ENCODE data around the gene THTPA. TPM values are rescaled to one million over a fixed set of nuclear protein-coding genes. Genes with fewer than 3 reads are reported as not detected.
A peak's percentile ranks its signal among the peaks of the same experiment; 100 is the strongest.
"Not testable (repeated sequence)": the region's sequence is repeated elsewhere in the genome, so short reads cannot be mapped to it uniquely, and the experiment has no call there.

The THTPA gene
- total RNA-seq, 1 experiment from 2014 or later, result 12.3 TPM

GRCh38 chr14:23577004-23577681 is 21.1 kb downstream of the THTPA start:
- no peaks in the 10 kb centered on the region for H3K36me3 ChIP-seq
- peaks cover 11% of the 10 kb centered on the region; the same call in 1 of the 2 replicates for H3K27me3 ChIP-seq
- DNase-seq, result no peak
- no peaks in the 10 kb centered on the region for H3K4me1 ChIP-seq
- no peaks in the 10 kb centered on the region for H3K9me3 ChIP-seq (replicated peaks)
- no peak overlapping the region for H3K27ac ChIP-seq
- no peak overlapping the region for H3K4me3 ChIP-seq

- Histone ChIP-seq H3K9me3 (replicated peaks) (no peaks in the 10 kb centered on the region), H3K27ac (no peak overlapping the region), H3K27me3 (peaks cover 4% of the 10 kb centered on the region; the same call in 1 of the 2 replicates), H3K36me3 (no peaks in the 10 kb centered on the region), H3K4me3 (no peak overlapping the region), H3K4me1 (no peaks in the 10 kb centered on the region)
- DNase-seq, result no peak
Measured at GRCh38 chr14:23577710-23578392, 21.8 kb downstream of the THTPA start.

GRCh38 chr14:23578560-23579310 is 22.7 kb downstream of the THTPA start, which contains the start of gene JPH4:
Gene JPH4 (minus strand): TSS chr14:23578790. CDS start chr14:23577453, 1,337 bp downstream.
- Histone ChIP-seq H3K36me3 (no peaks in the 10 kb centered on the region), H3K4me3 (no peak within 1 kb of the TSS; the same call in 1 of the 2 replicates), H3K27me3 (no peaks in the 10 kb centered on the region; the same call in 1 of the 2 replicates), H3K4me1 (no peaks in the 10 kb centered on the region), H3K9me3 (replicated peaks) (no peaks in the 10 kb centered on the region), H3K27ac (no peak within 1 kb of the TSS)
- DNase-seq, result peak; percentile 70 to 76

DNA sequence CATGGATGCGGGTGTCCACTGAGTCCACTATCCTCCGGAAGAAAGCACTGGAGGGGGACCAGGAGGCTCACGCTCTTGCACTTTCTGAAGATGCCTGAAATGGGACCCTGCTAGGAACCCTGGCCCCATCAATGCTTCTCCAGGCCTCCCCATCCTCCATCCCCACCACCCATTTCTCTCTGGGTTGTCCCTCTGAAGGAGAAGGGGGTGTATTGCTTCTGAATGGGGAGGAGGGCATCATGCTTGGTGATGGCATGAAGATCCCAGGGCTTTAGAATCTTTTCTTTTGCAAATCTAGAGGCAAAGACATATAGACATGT is 23.2 kb downstream of the THTPA start:
- H3K9me3 ChIP-seq (replicated peaks), result no peaks in the 10 kb centered on the region
- no peak for DNase-seq
- H3K27ac ChIP-seq, result no peak overlapping the region
- H3K27me3 ChIP-seq, result no peaks in the 10 kb centered on the region; the same call in 1 of the 2 replicates
- no peaks in the 10 kb centered on the region for H3K4me1 ChIP-seq
- H3K4me3 ChIP-seq, result no peak overlapping the region
- H3K36me3 ChIP-seq, result no peaks in the 10 kb centered on the region

- no peaks in the 10 kb centered on the region for H3K36me3 ChIP-seq
- no peak overlapping the region for H3K27ac ChIP-seq
- H3K27me3 ChIP-seq, result no peaks in the 10 kb centered on the region
- no peak overlapping the region for H3K4me3 ChIP-seq
- H3K9me3 ChIP-seq (replicated peaks), result no peaks in the 10 kb centered on the region
- no peaks in the 10 kb centered on the region for H3K4me1 ChIP-seq
- no peak for DNase-seq
Measured at GRCh38 chr14:23579739-23580138, 23.7 kb downstream of the THTPA start.

DNA sequence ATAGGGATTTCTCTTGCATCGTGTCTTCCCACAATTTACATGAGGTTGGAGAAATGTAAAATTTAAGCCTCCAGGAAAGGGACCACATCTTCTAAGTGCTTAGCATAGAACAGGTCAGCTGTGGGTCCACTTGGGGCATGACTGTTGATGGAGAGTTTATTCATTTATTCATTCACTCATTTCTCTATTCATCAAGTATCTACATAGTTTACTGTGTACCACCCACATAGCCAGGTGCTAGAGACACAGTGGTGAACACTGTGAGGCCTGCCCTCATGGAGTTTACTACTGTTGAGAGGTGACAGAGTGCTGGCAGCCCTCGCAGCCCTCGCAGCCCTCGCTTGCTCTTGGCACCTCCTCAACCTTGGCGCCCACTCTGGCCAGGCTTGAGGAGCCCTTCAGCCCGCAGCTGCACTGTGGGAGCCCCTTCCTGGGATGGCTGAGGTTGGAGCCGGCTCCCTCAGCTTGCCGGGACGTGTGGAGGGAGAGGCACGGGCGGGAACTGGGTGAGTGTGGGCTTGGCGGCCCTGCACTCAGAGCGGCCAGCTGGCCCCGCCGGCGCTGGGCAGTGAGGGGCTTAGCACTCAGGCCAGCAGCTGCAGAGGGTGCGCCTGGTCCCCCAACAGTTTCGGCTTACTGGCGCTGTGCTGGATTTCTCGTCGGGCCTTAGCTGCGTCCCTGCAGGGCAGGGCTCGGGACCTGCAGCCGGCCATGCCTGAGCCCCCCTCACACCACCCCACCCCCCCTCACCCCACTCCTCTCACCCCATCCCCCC is 24.3 kb downstream of the THTPA start:
- no peaks in the 10 kb centered on the region for H3K9me3 ChIP-seq (replicated peaks)
- H3K36me3 ChIP-seq, result no peaks in the 10 kb centered on the region
- DNase-seq, result no peak
- H3K4me3 ChIP-seq, result no peak overlapping the region
- no peak overlapping the region for H3K27ac ChIP-seq
- H3K27me3 ChIP-seq, result no peaks in the 10 kb centered on the region
- no peaks in the 10 kb centered on the region for H3K4me1 ChIP-seq

GRCh38 chr14:23580948-23581281 is 24.8 kb downstream of the THTPA start:
- no peaks in the 10 kb centered on the region for H3K4me1 ChIP-seq
- H3K9me3 ChIP-seq (replicated peaks), result no peaks in the 10 kb centered on the region
- no peaks in the 10 kb centered on the region for H3K36me3 ChIP-seq
- H3K27ac ChIP-seq, result no peak overlapping the region
- no peak overlapping the region for H3K4me3 ChIP-seq
- DNase-seq, result no peak
- H3K27me3 ChIP-seq, result no peaks in the 10 kb centered on the region

DNA sequence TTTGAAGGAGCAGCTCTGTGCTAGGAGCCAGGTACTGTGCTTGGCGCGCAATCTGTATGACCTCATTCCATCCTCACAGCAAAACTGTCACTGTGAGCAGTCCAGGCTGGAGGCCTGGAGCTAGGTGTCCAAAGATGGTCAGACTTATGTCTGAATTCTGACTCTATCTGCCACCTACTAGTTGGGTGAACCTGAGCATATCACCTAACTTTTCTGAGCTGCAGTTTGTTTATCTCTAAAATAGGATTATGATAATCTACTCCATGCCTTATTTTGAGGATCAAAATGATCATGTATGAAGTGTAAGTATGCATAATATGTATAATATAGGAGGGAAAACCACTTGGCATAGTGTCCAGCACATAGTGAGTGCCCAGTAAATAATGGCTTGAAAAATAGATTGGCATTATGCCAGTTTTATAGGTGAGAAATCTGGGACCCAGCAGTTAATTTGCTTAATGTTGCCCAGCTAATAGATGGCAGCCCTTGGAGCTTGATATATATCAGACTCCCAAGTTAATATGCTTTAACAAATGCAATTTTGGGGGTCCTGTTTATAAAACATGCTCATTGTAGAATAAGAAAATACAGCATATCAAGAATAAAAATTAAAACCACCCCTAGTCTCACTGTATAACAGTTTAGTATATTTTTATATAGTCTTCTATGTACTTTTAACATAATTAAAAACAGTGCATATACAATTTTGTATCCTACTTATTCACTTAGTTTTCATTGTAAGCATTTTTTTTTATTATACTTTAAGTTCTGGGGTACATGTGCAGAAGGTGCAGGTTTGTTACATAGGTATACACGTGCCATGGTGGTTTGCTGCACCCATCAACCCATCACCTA is 27.1 kb downstream of the THTPA start:
- H3K36me3 ChIP-seq, result no peaks in the 10 kb centered on the region
- DNase-seq, result no peak

GRCh38 chr14:23583761-23584526 is 27.9 kb downstream of the THTPA start:
- not testable (repeated sequence) for H3K36me3 ChIP-seq; H3K27me3 ChIP-seq; H3K4me3 ChIP-seq; DNase-seq; H3K27ac ChIP-seq; H3K4me1 ChIP-seq; H3K9me3 ChIP-seq (replicated peaks)

More for the DNA sequence above, 27.1 kb downstream of the THTPA start:
- Histone ChIP-seq H3K9me3 (replicated peaks) (no peaks in the 10 kb centered on the region), H3K4me1 (no peaks in the 10 kb centered on the region), H3K27me3 (no peaks in the 10 kb centered on the region), H3K4me3 (no peak overlapping the region), H3K27ac (no peak overlapping the region)

GRCh38 chr14:23584527-23585203 is 28.6 kb downstream of the THTPA start:
- not testable (repeated sequence) for H3K27me3 ChIP-seq; H3K4me1 ChIP-seq; H3K27ac ChIP-seq; H3K4me3 ChIP-seq; DNase-seq; H3K36me3 ChIP-seq; H3K9me3 ChIP-seq (replicated peaks)

DNA sequence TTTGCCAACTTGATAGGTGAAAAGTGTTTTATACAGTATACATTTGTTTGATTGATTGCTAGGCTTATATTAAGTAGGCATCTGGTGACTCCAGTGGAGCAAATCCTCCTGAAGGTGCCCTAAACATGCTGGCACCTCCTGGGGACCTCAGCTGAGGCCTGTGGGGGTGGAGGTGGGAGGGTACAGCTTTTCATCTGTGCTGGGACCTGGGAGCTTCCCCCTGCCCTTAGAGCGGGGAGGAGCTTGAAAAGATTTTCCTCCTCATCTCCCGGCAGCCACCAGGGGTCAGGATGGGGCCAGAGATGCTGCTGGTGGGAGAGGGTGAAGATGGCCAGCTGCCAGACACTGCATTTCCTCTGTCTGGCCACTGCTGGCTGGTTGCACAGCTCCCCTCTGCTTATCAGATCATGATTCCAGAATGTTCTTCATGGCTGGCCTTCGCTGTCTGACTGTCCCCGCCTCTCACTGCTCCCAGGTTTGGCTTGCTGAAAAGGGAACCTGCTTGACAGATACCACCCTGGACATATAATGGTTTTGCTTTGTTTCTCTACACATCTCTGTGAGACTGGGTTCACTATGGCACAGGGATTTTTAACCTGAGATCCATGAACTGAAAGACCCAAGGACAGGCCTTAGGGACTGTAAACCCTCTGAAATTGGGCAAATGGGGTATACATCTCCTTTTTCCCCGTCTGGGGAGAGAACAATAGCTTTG is 33.0 kb downstream of the THTPA start:
- peak; percentile 86 to 91 for DNase-seq
- no peaks in the 10 kb centered on the region for H3K27me3 ChIP-seq

GRCh38 chr14:23589606-23590005 is 33.5 kb downstream of the THTPA start:
- Histone ChIP-seq H3K4me1 (no peaks in the 10 kb centered on the region), H3K4me3 (no peak overlapping the region), H3K27me3 (no peaks in the 10 kb centered on the region), H3K27ac (no peak overlapping the region), H3K36me3 (no peaks in the 10 kb centered on the region), H3K9me3 (replicated peaks) (peaks cover 3% of the 10 kb centered on the region; the same call in 1 of the 2 replicates)
- DNase-seq, result no peak

More for the DNA sequence above, 33.0 kb downstream of the THTPA start:
- H3K4me1 ChIP-seq, result no peaks in the 10 kb centered on the region
- no peak overlapping the region for H3K27ac ChIP-seq
- no peaks in the 10 kb centered on the region for H3K36me3 ChIP-seq
- H3K4me3 ChIP-seq, result no peak overlapping the region
- peaks cover 3% of the 10 kb centered on the region; the same call in 1 of the 2 replicates for H3K9me3 ChIP-seq (replicated peaks)

Measured in SJCRH30 (cell line).